HG03378 (cell line): Measurements from ENCODE around the gene SLC25A26.

ENCODE experiments used
- ATAC-seq: cut with Tn5 transposase; IDR thresholded peaks from one replicate; pipeline ENCODE4 v1.9.1; 2021; ENCODE audit warnings: mild to moderate bottlenecking, moderate library complexity; ENCODE audit not compliant: unreplicated experiment

Gene SLC25A26

DNA sequence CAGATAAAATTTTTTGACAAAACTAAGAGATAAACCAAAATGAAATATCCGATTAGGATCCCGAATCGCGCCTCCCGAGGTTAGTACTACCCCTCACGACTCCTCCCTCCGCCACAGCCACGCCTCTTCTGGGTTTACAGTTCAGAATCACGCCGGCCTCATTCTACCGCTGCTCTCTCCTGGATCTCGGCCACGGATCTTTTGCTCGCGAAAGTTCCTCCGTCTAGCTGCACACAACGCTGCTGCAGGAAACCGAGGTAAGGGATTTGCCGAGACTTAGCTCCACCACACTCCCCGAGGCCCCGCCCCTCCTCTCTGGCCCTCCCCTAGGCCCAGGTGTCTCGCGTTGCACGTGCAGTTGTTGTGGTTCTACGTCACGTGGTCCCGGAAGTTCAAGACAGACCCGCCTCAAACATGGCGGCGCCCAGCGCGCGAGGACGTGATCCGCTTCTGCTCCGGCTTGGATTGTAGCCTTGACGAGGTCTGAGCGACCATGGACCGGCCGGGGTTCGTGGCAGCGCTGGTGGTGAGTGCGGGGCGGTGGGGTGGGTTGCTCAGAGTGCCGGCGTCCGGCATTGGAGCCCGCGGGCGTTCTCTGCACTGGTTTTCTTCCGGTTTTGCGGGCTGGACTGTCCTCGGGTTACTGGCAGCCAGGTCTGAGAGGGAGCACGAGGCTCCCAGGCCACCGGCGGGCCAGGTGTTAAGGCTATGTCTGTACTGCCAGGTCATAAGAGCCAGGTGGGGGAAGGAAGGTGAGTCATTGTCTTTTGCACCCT, at the start of gene SLC25A26:
Gene SLC25A26 (plus strand): TSS at position 400 of the 776 bp plus-strand sequence. CDS start 94 bp downstream, at position 494.
- peak; percentile 98 for ATAC-seq

- ATAC-seq = no peak
Measured at GRCh38 chr3:66172394-66172793, 48.4 kb upstream of the SLC25A26 start.

- no peak for ATAC-seq
Measured at GRCh38 chr3:66177026-66177425, 43.8 kb upstream of the SLC25A26 start.

GRCh38 chr3:66178206-66178605, 42.6 kb upstream of the SLC25A26 start:
- no peak for ATAC-seq

DNA sequence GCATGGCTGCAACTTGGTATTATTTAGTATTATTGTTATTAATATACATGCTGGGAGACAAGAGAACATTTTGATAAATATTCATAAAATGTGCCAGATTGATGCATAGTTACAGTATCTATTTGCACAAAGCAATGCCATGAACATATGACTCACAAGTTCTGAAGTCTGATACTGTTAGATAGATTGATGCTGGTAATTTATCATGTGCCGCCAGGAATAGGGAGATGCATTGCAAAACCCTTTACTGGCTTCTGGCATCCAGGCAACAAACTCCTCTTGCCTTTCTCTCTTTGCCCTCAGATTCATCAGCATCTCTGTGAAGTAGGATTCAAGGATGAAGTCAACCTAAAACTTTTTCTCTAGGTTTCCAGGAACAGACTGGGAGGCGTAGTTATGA, 41.0 kb upstream of the SLC25A26 start:
- no peak for ATAC-seq

DNA sequence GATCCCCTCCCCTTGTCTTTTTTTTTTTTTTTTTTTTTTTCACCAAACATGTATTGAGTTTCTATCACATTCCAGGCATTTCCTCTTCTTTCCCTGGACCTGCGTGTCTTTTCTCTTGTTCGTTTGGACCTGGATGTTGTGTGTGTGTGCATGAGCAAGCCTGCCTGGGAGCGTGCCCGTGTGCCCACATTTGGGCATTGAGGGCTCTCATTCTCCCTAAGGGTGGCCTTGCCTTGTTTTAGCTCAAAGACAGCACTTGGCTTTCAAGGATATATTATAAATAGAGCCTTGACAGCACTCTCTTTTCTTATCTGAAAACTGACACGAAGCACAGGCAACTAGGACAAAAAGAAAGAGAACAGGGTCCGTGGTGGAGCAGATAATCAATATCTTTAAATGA, 39.0 kb upstream of the SLC25A26 start:
- no peak for ATAC-seq

- ATAC-seq = no peak
Measured at GRCh38 chr3:66182246-66182645, 38.6 kb upstream of the SLC25A26 start.

GRCh38 chr3:66186545-66186944, 34.3 kb upstream of the SLC25A26 start:
- ATAC-seq = no peak

DNA sequence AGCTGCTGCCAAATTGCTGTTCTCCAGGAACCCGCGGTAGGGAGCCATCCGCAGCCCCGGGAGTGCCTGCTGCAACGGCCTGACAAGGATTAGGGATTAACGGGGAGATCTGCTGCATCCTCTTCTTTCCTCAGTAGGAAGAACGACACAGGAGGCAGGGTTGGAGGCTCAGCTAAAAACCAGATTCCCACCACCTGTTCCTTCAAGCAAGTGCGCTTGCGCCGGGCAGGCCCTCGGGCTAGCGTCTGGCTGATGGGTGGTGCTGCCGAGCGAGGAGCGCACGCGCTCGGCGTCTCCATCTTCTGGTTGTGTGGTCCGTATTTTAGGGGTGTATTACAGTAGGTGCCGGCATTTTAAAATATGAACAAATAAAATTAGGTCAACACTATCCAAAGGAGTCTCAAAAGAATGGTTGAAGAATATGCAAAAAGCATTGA, 25.4 kb upstream of the SLC25A26 start:
- ATAC-seq = no peak

- no peak for ATAC-seq
Measured at GRCh38 chr3:66196633-66197032, 24.2 kb upstream of the SLC25A26 start.

DNA sequence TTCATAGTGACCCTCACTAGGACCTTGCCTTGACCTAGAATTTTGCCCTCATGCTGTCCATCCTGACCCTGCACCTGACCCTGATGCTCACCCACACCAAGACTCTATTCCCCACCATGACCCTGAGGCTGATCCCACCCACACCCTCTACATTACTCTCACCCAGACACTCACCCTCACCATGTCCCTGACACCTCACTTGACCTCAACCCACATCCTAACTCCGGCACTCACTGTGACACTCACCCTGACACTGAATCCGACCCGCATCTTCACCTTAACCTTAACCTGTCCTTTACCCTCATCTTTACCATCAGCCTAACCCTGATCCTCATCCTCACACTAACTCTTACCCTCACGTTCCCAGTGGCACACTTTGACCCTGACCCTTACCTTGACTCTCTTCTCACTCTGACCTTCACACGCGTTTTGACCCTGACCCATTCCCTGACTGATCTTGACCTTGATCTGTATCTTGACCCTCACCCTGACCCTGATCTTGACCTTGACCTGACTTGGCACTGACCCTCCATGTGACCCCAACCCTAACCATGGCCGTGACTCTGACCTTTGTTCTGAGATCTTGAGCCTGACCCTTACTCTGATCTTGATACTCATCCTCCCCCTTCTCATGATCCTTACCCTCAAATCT, 22.2 kb upstream of the SLC25A26 start:
- ATAC-seq = no peak

GRCh38 chr3:66199089-66199473, 21.7 kb upstream of the SLC25A26 start:
- no peak for ATAC-seq

- no peak for ATAC-seq
Measured at GRCh38 chr3:66200147-66200546, 20.7 kb upstream of the SLC25A26 start.

DNA sequence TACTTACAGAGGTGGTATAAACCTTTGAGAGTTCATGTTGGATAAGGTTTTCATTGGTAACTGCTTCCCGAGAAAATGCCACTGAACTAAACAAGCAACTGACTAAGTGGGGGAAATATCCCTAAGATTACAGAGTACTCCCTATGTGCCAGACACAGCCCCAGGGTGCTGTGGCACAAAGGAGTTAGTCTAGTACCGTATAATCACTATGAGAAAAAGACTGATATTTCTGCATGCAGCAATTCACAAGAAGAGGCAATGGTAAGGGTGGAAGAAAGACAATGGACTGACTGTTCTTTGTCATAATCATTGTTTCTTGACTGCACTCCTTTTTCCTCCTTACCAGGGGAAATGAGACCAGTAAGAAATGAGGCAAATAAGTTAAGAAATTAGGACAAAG, 20.0 kb upstream of the SLC25A26 start:
- no peak for ATAC-seq

GRCh38 chr3:66203275-66203674, 17.5 kb upstream of the SLC25A26 start:
- no peak for ATAC-seq

DNA sequence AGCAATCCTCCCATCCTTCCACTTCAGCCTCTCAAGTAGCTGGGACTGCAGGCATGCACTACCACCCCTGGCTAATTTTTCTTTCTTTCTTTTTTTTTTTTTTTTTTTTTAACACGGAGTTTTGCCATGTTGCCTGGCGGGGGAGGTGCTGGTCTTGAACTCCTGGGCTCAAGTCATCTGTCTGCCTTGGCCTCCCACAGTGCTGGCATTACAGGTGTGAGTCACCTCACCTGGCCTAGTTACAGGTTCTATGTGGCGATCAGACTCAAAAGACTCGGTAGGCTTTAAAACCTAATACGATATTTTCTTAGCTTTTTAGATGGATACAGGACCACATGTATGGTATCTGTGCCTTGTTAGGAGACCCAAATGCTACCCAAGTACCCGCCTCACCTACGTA, 14.0 kb upstream of the SLC25A26 start:
- no peak for ATAC-seq

DNA sequence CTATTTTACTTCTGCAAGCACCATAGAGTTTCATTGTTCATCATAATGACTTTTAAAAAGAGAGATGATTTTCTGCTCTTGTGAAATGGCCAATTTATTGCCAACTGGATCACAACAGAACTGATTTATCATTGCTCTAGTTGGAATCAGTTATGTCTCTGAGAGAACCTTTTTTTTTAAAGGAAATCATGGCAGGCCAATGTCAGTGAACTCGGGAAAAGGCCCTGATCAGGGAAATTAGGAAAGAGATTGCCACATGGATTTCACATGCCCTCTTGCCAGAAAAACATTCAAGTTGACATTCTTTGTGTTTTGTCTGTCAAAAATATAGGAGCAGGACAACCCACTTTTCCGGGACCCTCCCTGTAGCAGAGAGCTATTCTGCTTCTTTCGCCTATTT, 12.6 kb upstream of the SLC25A26 start:
- ATAC-seq = no peak

GRCh38 chr3:66210687-66211295, 10.0 kb upstream of the SLC25A26 start:
- no peak for ATAC-seq

DNA sequence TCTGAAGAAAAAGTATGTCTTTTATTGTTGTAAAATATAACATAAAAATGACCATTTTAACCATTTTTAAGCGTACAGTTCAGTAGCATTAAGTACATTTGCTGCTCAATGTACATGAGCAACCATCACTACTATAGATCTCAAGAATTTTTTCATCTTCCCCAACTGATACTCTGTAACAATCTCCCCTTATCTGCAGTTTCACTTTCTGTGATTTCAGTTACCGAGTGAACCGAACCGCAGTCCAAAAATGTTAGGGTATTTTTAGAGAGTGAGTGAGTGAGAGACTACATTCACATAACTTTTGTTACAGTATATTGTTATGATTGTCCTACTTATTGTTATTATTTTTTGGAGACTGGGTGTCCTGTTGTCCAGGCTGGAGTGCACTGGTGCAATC, 9.0 kb upstream of the SLC25A26 start:
- ATAC-seq = no peak

GRCh38 chr3:66215106-66215505, 5.7 kb upstream of the SLC25A26 start:
- ATAC-seq = no peak

GRCh38 chr3:66220066-66220465, 735 bp upstream of the SLC25A26 start:
- ATAC-seq = no peak

DNA sequence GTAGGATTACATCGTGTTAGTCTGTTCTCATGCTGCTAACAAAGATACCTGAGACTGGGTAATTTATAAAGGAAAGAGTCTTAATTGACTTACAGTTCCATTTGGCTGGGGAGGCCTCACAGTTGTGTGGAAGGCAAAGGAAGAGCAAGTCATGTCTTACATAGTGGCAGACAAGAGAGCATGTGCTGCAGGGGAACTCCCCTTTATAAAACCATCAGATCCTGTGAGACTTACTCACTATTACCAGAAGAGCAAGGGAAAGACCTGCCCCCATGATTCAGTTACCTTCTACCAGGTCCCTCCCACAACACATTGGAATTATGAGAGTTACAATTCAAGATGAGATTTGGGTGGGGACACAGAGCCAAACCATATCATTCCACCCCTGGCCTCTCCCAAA, 3.4 kb downstream of the SLC25A26 start:
- ATAC-seq = no peak
